GM10266 (cell line): ENCODE measurements around the gene SP140.
"Not testable (repeated sequence)": the region's sequence is repeated elsewhere in the genome, so short reads cannot be mapped to it uniquely, and the experiment has no call there.

Experiments
- DNase-seq: peaks from one replicate; pipeline ENCODE4 v3.0.0; 2012; ENCODE audit errors: extremely low spot score
- CTCF ChIP-seq: IDR thresholded peaks from 2 replicates; pipeline ENCODE4 v1.5.1; 2012; ENCODE audit warnings: mild to moderate bottlenecking, low read depth; ENCODE audit not compliant: control insufficient read depth, insufficient read depth; ENCODE audit errors: missing control alignments

SP140 gene

GRCh38 chr2:230329946-230330605 lies 104.5 kb downstream of the SP140 start:
- DNase-seq: no peak
- TF ChIP-seq CTCF: no peak

DNA sequence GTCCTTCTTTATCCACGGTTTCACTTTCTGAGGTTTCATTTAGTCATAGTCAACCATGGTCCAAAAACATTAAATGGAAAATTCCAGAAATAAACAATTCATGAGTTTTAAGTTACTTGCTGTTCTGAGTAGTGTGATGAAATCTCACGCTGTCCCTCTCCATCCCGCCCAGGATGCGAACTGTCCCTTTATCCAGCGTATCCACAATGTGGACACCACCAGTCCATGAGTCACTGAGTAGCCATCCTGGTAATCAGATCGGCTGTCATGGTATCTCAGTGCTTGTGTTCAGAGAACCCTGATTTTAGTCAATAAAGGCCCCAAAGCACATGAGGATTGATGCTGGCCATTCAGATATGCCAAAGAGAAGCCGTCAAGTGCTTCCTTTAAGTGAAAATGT lies 105.2 kb downstream of the SP140 start:
- DNase-seq: no peak
- no peak for TF ChIP-seq CTCF

- no peak for TF ChIP-seq CTCF
- no peak for DNase-seq
These were observed 109.9 kb downstream of the SP140 start for GRCh38 chr2:230335461-230335863.

DNA sequence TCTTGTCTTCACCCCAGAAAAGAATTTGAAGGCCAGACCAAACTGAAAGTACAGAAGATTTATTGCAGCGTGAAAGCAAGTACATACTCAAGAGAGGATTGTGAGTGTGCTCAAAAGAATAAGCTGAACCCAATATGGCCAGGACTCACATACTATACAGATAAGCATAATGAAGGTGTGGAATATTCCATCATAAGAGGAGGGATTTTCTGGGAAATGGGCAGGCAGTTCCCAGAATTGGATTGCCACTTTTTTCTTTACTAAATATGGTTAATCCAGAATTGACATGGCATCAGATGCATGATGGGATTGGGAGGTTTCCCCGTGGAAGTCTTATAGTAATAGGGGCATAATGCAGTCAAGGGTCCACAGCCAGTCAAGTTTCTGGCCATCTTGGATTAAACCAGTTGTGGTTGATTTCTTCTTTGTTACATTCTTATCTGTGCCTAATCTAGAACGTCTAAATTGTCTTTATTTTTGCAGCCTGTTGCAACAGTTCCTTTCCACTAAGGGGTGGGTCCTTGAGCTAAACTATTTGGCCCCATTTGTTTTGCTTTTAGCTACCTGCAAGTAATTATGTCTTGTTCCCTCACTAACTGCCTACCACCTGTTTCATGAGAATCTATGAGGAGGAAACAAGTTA lies 110.4 kb downstream of the SP140 start:
- no peak for TF ChIP-seq CTCF

DNA sequence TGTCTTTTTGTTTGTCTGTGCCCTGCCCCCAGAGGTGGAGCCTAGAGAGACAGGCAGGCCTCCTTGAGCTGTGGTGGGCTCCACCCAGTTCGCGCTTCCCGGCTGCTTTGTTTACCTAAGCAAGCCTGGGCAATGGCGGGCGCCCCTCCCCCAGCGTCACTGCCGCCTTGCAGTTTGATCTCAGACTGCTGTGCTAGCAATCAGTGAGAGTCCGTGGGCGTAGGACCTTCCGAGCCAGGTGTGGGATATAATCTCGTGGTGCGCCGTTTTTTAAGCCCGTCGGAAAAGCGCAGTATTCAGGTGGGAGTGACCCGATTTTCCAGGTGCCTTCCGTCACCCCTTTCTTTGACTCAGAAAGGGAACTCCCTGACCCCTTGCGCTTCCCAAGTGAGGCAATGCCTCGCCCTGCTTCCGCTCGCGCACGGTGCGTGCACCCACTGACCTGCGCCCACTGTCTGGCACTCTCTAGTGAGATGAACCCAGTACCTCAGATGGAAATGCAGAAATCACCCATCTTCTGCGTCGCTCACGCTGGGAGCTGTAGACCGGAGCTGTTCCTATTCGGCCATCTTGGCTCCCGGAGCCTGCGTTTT lies 116.5 kb downstream of the SP140 start:
- DNase-seq: not testable (repeated sequence)

More for the DNA sequence above, 110.4 kb downstream of the SP140 start:
- DNase-seq: no peak

- not testable (repeated sequence) for DNase-seq
These were observed 117.6 kb downstream of the SP140 start for GRCh38 chr2:230343041-230343624.

DNA sequence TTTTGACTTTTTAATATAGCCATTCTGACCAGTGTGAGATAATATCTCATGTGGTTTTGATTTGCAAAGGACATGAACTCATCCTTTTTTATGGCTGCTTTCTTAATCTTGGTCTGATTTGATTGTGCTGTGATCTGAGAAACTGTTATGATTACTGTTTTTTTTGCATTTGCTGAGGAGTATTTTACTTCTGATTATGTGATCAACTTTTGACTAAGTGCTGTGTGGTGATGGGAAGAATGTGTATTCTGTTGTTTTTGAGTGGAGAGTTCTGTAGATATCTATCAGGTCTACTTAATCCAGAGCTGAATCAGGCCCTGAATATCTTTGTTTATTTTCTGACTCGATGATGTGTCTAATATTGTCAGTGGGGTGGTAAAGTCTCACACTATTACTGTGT lies 118.2 kb downstream of the SP140 start:
- DNase-seq: no peak
- TF ChIP-seq CTCF: no peak

DNA sequence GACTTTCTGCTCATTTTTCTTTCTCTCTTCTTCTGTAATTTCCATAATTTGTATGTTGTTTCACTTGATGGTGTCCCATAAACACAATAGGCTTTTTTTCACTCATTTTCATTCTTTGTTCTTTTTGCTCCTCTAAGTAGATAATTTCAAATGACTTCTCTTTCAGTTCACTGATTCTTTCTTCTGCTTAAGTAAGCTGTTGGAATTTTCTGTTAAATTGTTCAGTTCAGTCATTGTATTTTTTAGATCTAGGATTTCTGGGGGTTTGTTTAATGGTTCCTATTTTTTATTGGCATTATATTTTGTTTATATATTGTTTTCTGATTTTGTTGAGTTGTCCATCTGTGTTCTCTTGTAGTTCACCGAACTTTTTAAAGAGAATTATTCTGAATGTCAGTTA lies 120.9 kb downstream of the SP140 start:
- no peak for DNase-seq
- TF ChIP-seq CTCF: no peak
